HG02642 (cell line): ENCODE data around the gene SAPCD1.
"Not testable (repeated sequence)": the region's sequence is repeated elsewhere in the genome, so short reads cannot be mapped to it uniquely, and the experiment has no call there.

Experiments
- ATAC-seq: cut with Tn5 transposase; IDR thresholded peaks from one replicate; pipeline ENCODE4 v1.9.1; 2021; ENCODE audit warnings: mild to moderate bottlenecking; ENCODE audit not compliant: unreplicated experiment, poor library complexity

Gene SAPCD1

GRCh38 chr6:31775633-31776484 is 13.4 kb downstream of the SAPCD1 start:
- no peak for ATAC-seq

- ATAC-seq = no peak
These were observed 14.1 kb downstream of the SAPCD1 start for GRCh38 chr6:31776485-31776988.

DNA sequence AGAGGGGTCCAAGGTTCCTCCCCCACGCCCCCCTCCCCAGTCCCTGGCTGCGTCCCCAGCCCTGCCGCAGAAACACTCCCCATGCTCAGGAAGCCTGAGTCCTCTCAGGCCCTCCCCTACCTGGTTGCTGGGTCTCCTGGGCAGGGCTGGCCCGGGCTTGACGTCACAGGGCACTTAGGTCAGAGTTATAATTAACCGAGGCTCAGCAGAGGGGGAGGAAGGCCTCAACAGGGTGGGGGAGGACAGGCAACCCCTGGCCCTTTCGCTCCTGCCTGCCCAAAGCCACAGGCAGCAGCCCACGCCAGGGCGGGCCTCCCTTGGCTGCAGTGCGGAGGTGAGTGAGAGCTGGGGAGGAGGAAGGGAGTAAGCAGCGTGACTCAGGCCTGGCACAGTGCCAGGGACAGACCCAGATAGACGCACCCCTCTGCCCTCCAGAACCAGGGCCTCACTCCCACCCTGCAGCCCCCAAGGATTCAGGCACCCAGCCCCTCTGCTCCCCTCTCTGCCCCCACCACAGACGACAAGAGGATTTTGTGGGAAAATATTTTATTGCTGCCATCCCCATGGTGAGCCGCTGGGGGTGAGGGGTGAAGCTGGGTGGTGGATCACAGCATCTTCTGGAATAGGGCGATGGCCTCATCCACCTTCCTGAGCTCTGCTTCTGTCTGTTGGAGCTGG is 14.7 kb downstream of the SAPCD1 start, which contains the start of gene VWA7:
Gene VWA7, minus strand, starts transcription at position 340 of the 678 bp plus-strand sequence. CDS start 549 bp downstream, outside the sequence.
- peak; percentile 70 for ATAC-seq

DNA sequence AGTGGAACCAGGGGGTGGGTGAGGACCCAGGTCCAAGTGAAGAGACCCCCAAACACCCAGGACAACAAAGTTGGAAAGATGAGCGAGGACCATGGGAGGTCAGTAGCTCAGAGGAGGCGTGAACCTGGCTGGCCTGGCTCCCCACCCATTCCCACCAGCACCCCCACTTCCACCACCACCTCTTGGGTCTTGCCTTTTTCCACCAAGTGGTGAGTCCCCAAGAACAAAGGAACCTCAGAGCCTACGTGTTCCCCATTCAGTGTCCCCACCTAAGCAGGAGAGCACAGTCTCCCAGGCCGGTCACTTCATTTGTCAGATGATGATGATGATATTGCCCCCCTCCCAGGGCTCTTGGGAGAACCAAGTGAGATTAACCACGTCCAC is 15.2 kb downstream of the SAPCD1 start:
- ATAC-seq = no peak

- no peak for ATAC-seq
These were observed 15.7 kb downstream of the SAPCD1 start for GRCh38 chr6:31778193-31778592.

GRCh38 chr6:31778999-31779885 is 16.8 kb downstream of the SAPCD1 start:
- ATAC-seq = no peak

GRCh38 chr6:31779908-31780307 is 17.5 kb downstream of the SAPCD1 start:
- ATAC-seq = no peak

- ATAC-seq = no peak
These were observed 18.2 kb downstream of the SAPCD1 start for GRCh38 chr6:31780507-31781243.

- no peak for ATAC-seq
These were observed 19.0 kb downstream of the SAPCD1 start for GRCh38 chr6:31781244-31782125.

- no peak for ATAC-seq
These were observed 19.8 kb downstream of the SAPCD1 start for GRCh38 chr6:31782126-31782855.

DNA sequence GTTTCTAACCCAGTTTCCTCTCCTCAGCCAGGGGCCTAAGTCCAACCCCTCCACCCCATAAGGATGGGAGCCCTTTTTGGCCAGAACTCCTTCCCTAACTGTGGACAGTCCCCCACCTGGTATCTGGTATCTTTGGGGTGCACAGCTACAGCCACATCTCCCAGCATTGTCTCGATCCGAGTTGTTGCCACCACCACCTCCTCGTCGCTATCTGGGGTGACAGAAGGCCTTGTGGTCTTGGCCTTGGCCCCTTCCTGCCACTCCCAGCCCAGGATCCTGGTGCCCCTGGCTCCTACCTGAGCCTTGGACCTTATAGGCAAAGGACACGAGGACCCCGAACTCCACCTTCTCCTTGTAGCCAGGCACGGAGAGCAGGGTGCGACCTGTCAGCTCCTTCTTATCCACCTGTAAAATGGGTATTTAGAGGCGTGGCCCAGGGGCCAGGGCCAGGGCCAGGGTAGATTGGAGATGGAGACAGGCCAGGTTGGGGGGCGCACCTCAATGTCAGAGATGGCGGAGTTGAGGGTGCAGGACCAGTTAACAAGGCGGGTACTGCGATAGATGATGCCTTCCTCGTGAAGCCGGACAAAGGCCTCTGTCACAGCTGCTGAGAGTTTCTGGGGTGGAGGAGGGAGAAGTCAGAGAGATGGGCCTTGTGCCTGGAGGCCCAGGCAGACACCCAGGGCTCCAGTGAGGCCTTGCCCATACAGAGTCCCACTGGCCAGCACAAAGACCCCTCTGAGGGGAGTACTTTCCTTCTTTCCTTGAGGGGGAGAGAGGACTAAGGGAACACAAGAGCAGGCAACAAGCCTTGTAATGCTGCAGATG is 21.9 kb downstream of the SAPCD1 start:
- no peak for ATAC-seq

DNA sequence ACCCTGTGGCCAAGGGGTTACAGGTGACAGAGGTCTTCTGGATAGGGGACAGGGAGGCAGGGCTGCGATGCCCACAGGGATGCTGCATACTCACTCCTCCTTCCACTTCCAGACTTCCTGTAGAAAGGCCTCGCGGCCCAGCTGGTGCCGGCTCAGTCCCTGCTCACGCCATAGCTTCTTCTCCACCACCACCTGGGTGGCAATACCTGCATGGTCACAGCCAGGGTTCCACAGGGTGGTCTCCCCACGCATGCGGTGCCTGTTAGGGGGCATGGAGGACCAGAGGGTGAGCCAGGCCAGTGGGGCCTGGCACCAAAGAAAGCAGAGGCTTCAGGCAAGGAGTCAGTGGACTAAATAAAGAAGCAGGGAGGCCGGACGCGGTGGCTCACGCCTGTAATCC is 23.0 kb downstream of the SAPCD1 start:
- no peak for ATAC-seq

- ATAC-seq = no peak
These were observed 29.1 kb downstream of the SAPCD1 start for GRCh38 chr6:31791324-31792089.

- no peak for ATAC-seq
These were observed 29.6 kb downstream of the SAPCD1 start for GRCh38 chr6:31792090-31792374.

DNA sequence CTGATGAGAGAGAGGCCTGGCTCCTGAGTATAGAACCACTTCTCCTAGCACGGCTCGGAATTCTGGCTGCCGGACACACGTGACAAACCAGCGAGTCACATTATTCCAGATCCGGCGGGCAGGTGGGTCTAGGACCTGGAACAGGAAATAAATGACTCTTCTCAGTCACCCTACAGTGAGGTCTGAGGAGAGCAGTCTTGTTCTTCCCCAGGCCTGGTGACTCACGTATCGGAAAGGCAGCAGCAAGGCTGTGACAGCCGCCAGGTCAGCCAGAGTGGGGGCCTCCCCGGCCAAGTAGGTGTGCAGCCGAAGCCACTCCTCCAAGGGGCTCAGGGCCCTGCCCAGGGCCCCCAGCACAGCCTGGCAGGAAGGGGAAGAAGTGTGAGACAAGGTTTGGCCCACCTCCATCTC is 30.3 kb downstream of the SAPCD1 start:
- no peak for ATAC-seq

DNA sequence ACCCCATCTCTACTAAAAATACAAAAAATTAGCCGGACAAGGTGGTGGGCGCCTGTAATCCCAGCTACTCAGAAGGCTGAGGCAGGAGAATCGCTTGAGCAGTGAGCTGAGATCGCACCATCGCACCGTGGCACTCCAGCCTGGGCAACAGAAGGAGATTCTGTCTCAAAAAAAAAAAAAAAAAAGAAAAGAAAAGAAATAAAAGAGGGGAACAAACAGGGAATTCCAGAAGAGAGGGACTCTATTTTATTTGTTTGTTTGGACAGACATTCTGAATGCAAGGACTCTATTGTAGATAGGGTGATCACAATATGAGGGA is 31.4 kb downstream of the SAPCD1 start:
- ATAC-seq = not testable (repeated sequence)

GRCh38 chr6:31794294-31794865 is 31.9 kb downstream of the SAPCD1 start:
- no peak for ATAC-seq
